ENCODE measurements around the gene TBL3.

DNA sequence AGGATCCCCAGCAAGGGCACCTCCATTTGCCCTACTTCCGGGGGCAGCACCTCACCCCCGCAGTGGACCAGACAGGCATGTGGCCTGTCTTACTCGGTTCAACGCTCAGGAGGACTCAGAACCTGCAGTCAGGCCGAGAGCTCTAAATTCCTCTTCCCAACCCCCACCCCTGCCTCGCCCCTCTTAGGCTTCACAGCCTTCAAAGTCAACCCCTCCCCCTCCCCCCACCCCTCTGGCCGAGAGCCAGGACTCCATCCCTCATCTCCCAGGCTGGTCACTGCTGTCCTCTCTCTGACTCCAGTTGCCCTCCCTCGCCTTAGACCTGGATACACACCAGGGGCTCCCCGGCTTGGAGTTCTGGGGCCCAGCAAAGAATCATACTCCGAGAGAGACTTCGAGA, 45.6 kb upstream of the TBL3 start:
- TF ChIP-seq, protein P1, sequence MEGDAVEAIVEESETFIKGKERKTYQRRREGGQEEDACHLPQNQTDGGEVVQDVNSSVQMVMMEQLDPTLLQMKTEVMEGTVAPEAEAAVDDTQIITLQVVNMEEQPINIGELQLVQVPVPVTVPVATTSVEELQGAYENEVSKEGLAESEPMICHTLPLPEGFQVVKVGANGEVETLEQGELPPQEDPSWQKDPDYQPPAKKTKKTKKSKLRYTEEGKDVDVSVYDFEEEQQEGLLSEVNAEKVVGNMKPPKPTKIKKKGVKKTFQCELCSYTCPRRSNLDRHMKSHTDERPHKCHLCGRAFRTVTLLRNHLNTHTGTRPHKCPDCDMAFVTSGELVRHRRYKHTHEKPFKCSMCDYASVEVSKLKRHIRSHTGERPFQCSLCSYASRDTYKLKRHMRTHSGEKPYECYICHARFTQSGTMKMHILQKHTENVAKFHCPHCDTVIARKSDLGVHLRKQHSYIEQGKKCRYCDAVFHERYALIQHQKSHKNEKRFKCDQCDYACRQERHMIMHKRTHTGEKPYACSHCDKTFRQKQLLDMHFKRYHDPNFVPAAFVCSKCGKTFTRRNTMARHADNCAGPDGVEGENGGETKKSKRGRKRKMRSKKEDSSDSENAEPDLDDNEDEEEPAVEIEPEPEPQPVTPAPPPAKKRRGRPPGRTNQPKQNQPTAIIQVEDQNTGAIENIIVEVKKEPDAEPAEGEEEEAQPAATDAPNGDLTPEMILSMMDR (IDR thresholded peaks at IDR 0.05): no peak
- TF ChIP-seq, protein P2, sequence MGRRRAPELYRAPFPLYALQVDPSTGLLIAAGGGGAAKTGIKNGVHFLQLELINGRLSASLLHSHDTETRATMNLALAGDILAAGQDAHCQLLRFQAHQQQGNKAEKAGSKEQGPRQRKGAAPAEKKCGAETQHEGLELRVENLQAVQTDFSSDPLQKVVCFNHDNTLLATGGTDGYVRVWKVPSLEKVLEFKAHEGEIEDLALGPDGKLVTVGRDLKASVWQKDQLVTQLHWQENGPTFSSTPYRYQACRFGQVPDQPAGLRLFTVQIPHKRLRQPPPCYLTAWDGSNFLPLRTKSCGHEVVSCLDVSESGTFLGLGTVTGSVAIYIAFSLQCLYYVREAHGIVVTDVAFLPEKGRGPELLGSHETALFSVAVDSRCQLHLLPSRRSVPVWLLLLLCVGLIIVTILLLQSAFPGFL (CRISPR knock-in tag; IDR thresholded peaks at IDR 0.05; ENCODE audit: borderline replicate concordance): no peak
- TF ChIP-seq, protein P3, sequence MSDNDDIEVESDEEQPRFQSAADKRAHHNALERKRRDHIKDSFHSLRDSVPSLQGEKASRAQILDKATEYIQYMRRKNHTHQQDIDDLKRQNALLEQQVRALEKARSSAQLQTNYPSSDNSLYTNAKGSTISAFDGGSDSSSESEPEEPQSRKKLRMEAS (CRISPR knock-in tag; IDR thresholded peaks at IDR 0.05): no peak
